AG09319 (cell line): Measurements from ENCODE around the gene FOXL3.

Experiments
- DNase-seq: peaks from one replicate; pipeline ENCODE4 v3.0.0-alpha.2; 2010; ENCODE audit warnings: low read depth; ENCODE audit errors: extremely low read depth
- CTCF ChIP-seq: IDR thresholded peaks from 2 replicates; pipeline ENCODE4 v1.5.1; 2011; ENCODE audit warnings: low read depth, mild to moderate bottlenecking, inconsistent platforms, low read length, moderate library complexity

The FOXL3 gene

GRCh38 chr7:252216-252965 lies 37.6 kb upstream of the FOXL3 start:
- no peak for DNase-seq

GRCh38 chr7:252981-253380 lies 37.0 kb upstream of the FOXL3 start:
- TF ChIP-seq CTCF: no peak
- no peak for DNase-seq

More at GRCh38 chr7:252216-252965, 37.6 kb upstream of the FOXL3 start:
- no peak for TF ChIP-seq CTCF

GRCh38 chr7:253581-254336 lies 36.2 kb upstream of the FOXL3 start:
- TF ChIP-seq CTCF: no peak
- DNase-seq: no peak

GRCh38 chr7:254337-255037 lies 35.5 kb upstream of the FOXL3 start:
- DNase-seq: no peak
- TF ChIP-seq CTCF: no peak

GRCh38 chr7:255038-255435 lies 34.9 kb upstream of the FOXL3 start:
- no peak for DNase-seq

GRCh38 chr7:255721-256361 lies 34.1 kb upstream of the FOXL3 start:
- no peak for DNase-seq
- TF ChIP-seq CTCF: no peak

More at GRCh38 chr7:255038-255435, 34.9 kb upstream of the FOXL3 start:
- TF ChIP-seq CTCF: no peak
